Heart left ventricle (tissue), 16 donors: ENCODE results near the gene OR4C45. TPM values are rescaled to one million over a fixed set of nuclear protein-coding genes. Genes with fewer than 3 reads are reported as not detected.
"Not testable (repeated sequence)": the region's sequence is repeated elsewhere in the genome, so short reads cannot be mapped to it uniquely, and the experiment has no call there.

Source experiments
- ATAC-seq, 4 donors: fragments of 200-7000 bp; cut with Tn5 transposase; one replicate each; pipeline ENCODE4 v1.9.1; 2020 to 2022; ENCODE audit warnings: moderate library complexity in 4 of 4, mild to moderate bottlenecking in 3 of 4, moderate number of reproducible peaks in 1 of 4
- DNase-seq, 5 donors: peaks; one replicate each; pipeline ENCODE4 v3.0.0-alpha.2; 2020
- H3K27ac ChIP-seq, 12 donors: fragments of 200-600 bp; sonication (generic) in 4 of 12; one replicate each; pipeline versions ENCODE4 v1.5.0 to v1.8.0; 2016 to 2022; ENCODE audit warnings: mild to moderate bottlenecking in 2 of 12
- H3K27me3 ChIP-seq, 9 donors: fragments of 200-600 bp; sonication (generic) in 2 of 9; one replicate each; pipeline versions ENCODE4 v1.5.1 to v1.8.0; 2016 to 2022; ENCODE audit warnings: mild to moderate bottlenecking in 3 of 9
- H3K36me3 ChIP-seq, 9 donors: fragments of 200-600 bp; sonication (generic) in 2 of 9; one replicate each; pipeline versions ENCODE4 v1.5.0 to v1.8.0; 2018 to 2022; ENCODE audit warnings: mild to moderate bottlenecking in 2 of 9
- H3K4me1 ChIP-seq, 12 donors: fragments of 200-600 bp; sonication (generic) in 4 of 12; one replicate each; pipeline versions ENCODE4 v1.5.0 to v1.8.0; 2016 to 2022; ENCODE audit warnings: mild to moderate bottlenecking in 3 of 12
- H3K4me3 ChIP-seq, 12 donors: fragments of 200-600 bp; sonication (generic) in 4 of 12; one replicate each; pipeline versions ENCODE4 v1.5.0 to v1.8.0; 2017 to 2022; ENCODE audit warnings: mild to moderate bottlenecking in 9 of 12, moderate library complexity in 4 of 12
- H3K9me3 ChIP-seq, 12 donors: fragments of 200-600 bp; sonication (generic) in 4 of 12; one replicate each; pipeline versions ENCODE4 v1.5.0 to v1.8.0; 2016 to 2022; ENCODE audit warnings: mild to moderate bottlenecking in 1 of 12
- POLR2A ChIP-seq, 2 donors: fragments of 450-650 bp; IDR thresholded peaks; one replicate each; pipeline ENCODE4 v1.6.1; 2017; ENCODE audit warnings: antibody characterized with exemption in 2 of 2, mild to moderate bottlenecking in 2 of 2, moderate library complexity in 2 of 2
- WGBS, 4 donors: extraction: QIAGEN DNeasy Blood & Tissue Kit in 2 of 4; methylation state at CpG; one replicate each; pipeline versions ENCODE4 v1.1.5 to v1.1.7; 2013 to 2018; 5-methylcytosine and 5-hydroxymethylcytosine counted together
- intact Hi-C, 10 donors: fragments of 100-400 bp; cut with DNase I; formaldehyde crosslinking; loops; one replicate each; pipeline versions ENCODE4 v1.11.1 to v1.14.2; 2022
- polyA plus RNA-seq, 2 donors: library from polyadenylated mRNA; stranded (reverse); fragments of 200-250 nt; gene quantifications; one replicate each; pipeline ENCODE4 v1.2.3, GENCODE V29; 2013
- total RNA-seq, 9 donors: library from RNA; depleted of rRNA in 2 of 9; stranded (reverse); fragments of >200 nt in 2 of 9; fragmentation: NEBNext Ultra II Directional in 3 of 9; extraction: Animal tissue kit (Norgen Biotek cat#: 25700) in 3 of 9; gene quantifications; one replicate each; pipeline versions ENCODE4 v1.1.0 to v1.2.4, GENCODE V29; 2016 to 2023
- TF ChIP-seq, protein P1 (sequence below), 12 donors: fragments of 200-600 bp; sonication (generic) in 4 of 12; IDR thresholded peaks; one replicate each; pipeline versions ENCODE4 v1.5.0 to v1.8.0; 2018 to 2022; ENCODE audit warnings: antibody characterized with exemption in 12 of 12, mild to moderate bottlenecking in 5 of 12
- donor health status: ischemic (EF 13 %, LVEDD 7.1; RV severe dilation, severe dysfunction).
- donor health status: healthy with polysubstance abuse.
- donor health status: DM: no; HTN: yes; CAD: no.
- donor health status: DM: no; HTN: no; CAD: no.
- donor health status: ischemic (EF 25% LVEDD 6.9; RV normal size, moderate dysfunction).
- donor health status: ischemic (EF 25% LVEDD 5.7; RV mildly dilated, moderate dysfunction).
- donor health status: healthy.
- donor health status: DM: yes; HTN: yes; CAD: no.
- donor health status: ischemic (EF 35%, LVEDD 5.7; RV mildly dilated, moderate dysfunction).
- donor health status: nonischemic (EF 11% LVEDD 7.7; RV severe dilation, severe dysfunction).
- donor health status: DM: yes; HTN: yes; CAD: no.
- donor health status: PGD.
- donor health status: ischemic (EF 29% LVEDD 5.4; RV normal size, mild dysfunction).
- donor health status: nonischemic (EF 23%, LVEDD 6.1; RV moderate dilation, normal function).

The OR4C45 gene
- total and polyA plus RNA-seq, 11 donors: not detected

DNA sequence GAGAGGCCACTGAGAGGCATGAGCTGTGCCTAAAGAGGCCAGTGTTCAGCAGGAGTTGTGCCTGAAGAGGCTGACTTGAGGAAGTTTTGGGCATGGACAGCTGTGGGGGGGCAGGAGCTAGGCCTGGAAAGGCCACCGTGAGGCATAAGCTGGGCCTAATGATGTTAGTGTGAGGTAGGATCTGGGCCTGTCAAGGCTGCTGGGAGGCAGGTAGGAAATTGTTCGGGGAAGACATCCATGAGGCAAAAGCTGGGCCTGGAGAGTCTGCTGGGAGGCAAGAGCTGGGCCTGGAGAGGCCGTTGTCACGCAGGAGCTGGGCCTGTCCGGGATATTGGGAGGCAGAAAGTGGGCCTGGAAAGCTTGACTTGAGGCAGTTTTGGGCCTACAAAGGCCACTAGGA lies 44.9 kb downstream of the OR4C45 start:
- Histone ChIP-seq H3K4me1 (no peaks in the 10 kb centered on the region), H3K4me3 (no peak overlapping the region), H3K9me3 (peaks cover 0 to 31% (median 0%) of the 10 kb centered on the region in 12 donors), H3K27me3 (no peaks in the 10 kb centered on the region), H3K36me3 (no peaks in the 10 kb centered on the region), H3K27ac (no peak overlapping the region)
- DNase-seq: no peak
- intact Hi-C loops: no loop called here
- ATAC-seq: no peak
- 64 to 88% (median 73%) methylated on average over 5 of the region's 5 CpGs for WGBS, 4 donors
- TF ChIP-seq POLR2A (IDR thresholded peaks at IDR 0.05): no peak
- TF ChIP-seq, protein P1, sequence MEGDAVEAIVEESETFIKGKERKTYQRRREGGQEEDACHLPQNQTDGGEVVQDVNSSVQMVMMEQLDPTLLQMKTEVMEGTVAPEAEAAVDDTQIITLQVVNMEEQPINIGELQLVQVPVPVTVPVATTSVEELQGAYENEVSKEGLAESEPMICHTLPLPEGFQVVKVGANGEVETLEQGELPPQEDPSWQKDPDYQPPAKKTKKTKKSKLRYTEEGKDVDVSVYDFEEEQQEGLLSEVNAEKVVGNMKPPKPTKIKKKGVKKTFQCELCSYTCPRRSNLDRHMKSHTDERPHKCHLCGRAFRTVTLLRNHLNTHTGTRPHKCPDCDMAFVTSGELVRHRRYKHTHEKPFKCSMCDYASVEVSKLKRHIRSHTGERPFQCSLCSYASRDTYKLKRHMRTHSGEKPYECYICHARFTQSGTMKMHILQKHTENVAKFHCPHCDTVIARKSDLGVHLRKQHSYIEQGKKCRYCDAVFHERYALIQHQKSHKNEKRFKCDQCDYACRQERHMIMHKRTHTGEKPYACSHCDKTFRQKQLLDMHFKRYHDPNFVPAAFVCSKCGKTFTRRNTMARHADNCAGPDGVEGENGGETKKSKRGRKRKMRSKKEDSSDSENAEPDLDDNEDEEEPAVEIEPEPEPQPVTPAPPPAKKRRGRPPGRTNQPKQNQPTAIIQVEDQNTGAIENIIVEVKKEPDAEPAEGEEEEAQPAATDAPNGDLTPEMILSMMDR (IDR thresholded peaks at IDR 0.05): no peak

DNA sequence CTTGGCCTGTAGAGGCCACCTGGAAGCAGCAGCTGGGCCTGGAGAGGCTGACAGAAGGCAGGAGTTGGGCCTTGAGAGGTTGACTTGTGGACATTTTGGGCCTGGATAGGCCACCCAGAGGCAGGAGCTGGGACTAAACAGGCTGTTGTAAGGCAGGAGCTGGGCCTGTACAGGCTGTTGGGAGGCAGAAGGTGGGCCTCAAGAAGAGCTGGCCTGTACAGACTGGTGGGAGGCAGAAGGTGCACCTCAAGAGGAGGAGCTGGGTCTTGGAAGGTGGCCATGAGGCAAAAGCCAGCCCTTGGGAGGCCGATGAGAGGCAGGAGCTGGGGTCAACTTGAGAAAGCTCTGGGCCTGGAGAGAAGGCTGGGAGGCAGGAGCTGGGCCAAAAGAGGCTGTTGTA lies 45.3 kb downstream of the OR4C45 start:
- Histone ChIP-seq H3K4me1 (no peaks in the 10 kb centered on the region), H3K27me3 (no peaks in the 10 kb centered on the region), H3K4me3 (no peak overlapping the region), H3K36me3 (no peaks in the 10 kb centered on the region), H3K9me3 (peaks cover 0 to 31% (median 0%) of the 10 kb centered on the region in 12 donors), H3K27ac (no peak overlapping the region)
- ATAC-seq (no peak), DNase-seq (no peak)
- TF ChIP-seq, protein P1 (IDR thresholded peaks at IDR 0.05): no peak
- TF ChIP-seq POLR2A (IDR thresholded peaks at IDR 0.05): no peak
- WGBS, 4 donors: 57 to 71% (median 62%) methylated on average over 1 of the region's 1 CpG
- intact Hi-C loops: no loop called here

DNA sequence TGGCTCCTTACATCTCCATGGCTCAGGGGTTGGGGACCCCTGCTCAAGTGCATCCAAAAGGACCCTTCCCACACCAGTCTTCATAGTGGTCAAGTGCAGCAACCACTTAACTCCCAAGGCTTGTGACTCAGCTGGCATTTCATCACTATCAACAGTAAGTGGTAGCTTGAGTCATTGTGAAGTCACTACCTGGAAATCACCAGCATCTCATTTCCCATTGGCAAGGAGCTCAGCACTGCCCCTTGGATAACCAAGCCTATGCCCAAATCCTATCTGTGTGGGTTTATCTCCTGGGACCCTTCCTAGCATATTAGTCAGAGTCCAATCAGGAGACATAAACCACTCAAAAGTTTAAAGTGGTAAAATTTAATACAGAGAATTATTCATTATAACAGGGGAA lies 46.3 kb downstream of the OR4C45 start:
- ATAC-seq, H3K4me1 ChIP-seq, intact Hi-C loops, DNase-seq, H3K4me3 ChIP-seq, H3K27ac ChIP-seq, H3K27me3 ChIP-seq, H3K36me3 ChIP-seq: not testable (repeated sequence)
- peaks cover 0 to 25% (median 0%) of the 10 kb centered on the region in 12 donors for H3K9me3 ChIP-seq

DNA sequence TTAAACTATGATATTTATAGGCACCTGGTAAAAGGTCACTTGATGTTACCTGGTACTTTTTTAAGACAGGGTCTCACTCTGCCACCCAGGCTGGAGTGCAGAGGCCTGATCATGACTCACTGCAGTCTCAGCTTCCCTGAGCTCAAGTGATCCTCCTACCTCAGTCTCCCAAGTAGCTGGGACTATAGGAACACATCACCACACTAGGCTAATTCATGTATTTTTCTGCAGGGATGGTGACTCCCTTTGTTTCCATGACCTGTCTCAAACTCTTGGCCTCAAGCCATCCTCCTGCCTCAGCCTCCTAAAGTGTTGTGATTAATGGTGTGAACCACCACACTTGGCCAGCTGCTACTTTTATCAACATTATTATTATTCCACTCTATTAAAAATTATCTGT lies 47.6 kb downstream of the OR4C45 start:
- intact Hi-C loops: no loop called here
- ATAC-seq (no peak), DNase-seq (no peak)
- TF ChIP-seq POLR2A (IDR thresholded peaks at IDR 0.05): no peak
- TF ChIP-seq, protein P1 (IDR thresholded peaks at IDR 0.05): no peak
- Histone ChIP-seq H3K27me3 (no peaks in the 10 kb centered on the region), H3K9me3 (peaks cover 0 to 25% (median 0%) of the 10 kb centered on the region in 12 donors), H3K27ac (no peak overlapping the region), H3K4me1 (no peaks in the 10 kb centered on the region), H3K36me3 (no peaks in the 10 kb centered on the region), H3K4me3 (no peak overlapping the region)

Other genes starting within 250 kb of the OR4C45 start
- gene OR4C13, start 80.5 kb upstream of the OR4C45 start, total RNA-seq: not detected
- gene OR4C13, start 80.5 kb upstream of the OR4C45 start, polyA plus RNA-seq: not detected
- not detected for gene OR4C12, start 50.3 kb upstream of the OR4C45 start, total RNA-seq
- gene OR4C12, start 50.3 kb upstream of the OR4C45 start, polyA plus RNA-seq: not detected